HEK293T (cell line): ENCODE results near the gene SORCS3.

Source experiments
- BHLHE40 ChIP-seq: fragments of 450-650 bp; IDR thresholded peaks from 2 replicates; pipeline ENCODE4 v1.6.1; 2016; ENCODE audit warnings: mild to moderate bottlenecking, moderate library complexity, borderline replicate concordance
- FOXM1 ChIP-seq: fragments of 450-650 bp; IDR thresholded peaks from 2 replicates; pipeline ENCODE4 v1.6.1; 2017; ENCODE audit warnings: mild to moderate bottlenecking, borderline replicate concordance
- L3MBTL2 ChIP-seq: fragments of 450-650 bp; conservative IDR thresholded peaks from 2 replicates; pipeline ENCODE4 v1.6.1; 2016; ENCODE audit warnings: mild to moderate bottlenecking
- SUZ12 ChIP-seq: fragments of 450-650 bp; IDR thresholded peaks from 2 replicates; pipeline ENCODE4 v1.6.1; 2016; ENCODE audit warnings: mild to moderate bottlenecking
- ZNF384 ChIP-seq: fragments of 450-650 bp; IDR thresholded peaks from 2 replicates; pipeline ENCODE4 v1.6.1; 2016

DNA sequence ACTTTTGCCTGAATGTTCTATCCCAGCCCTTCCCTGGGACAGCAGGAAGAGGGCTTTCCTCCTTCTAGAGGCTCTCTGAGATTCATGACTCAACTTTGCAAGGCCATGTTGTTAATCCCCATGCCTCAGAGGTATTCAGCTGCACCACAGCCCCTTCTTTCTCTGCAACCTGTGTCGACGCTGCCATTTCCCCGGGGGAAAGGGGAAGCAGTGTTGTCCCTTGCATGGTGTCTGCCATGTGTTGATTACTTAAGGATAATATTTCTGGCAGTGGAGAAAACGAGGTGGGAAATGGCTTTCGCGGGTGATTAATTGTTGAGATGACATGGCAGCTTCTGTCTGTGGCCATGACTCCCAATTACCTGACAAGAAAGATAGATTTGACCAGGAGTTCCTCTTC, 133.1 kb downstream of the SORCS3 start:
- TF ChIP-seq FOXM1: no peak
- no peak for TF ChIP-seq SUZ12
- TF ChIP-seq L3MBTL2: no peak
- no peak for TF ChIP-seq BHLHE40
- TF ChIP-seq ZNF384: no peak
